Fibroblast of villous mesenchyme (primary cell): ENCODE results near the gene CRACDL. TPM values are rescaled to one million over a fixed set of nuclear protein-coding genes. Genes with fewer than 3 reads are reported as not detected.

Experiments used
- DNase-seq: peaks from one replicate; pipeline ENCODE4 v3.0.0-alpha.2; 2010; ENCODE audit warnings: low read depth
- H3K4me3 ChIP-seq: 2 replicates; pipeline ENCODE4 v1.5.1; 2011; ENCODE audit warnings: low read depth, mild to moderate bottlenecking, low read length
- total RNA-seq: library from RNA; depleted of rRNA; stranded (reverse); fragments of >200 nt; gene quantifications from 2 replicates; pipeline ENCODE4 v1.2.3, GENCODE V29; 2012
- TF ChIP-seq, protein P1 (sequence below): IDR thresholded peaks from 2 replicates; pipeline ENCODE4 v1.5.1; 2012; ENCODE audit warnings: low read depth, mild to moderate bottlenecking, low read length; ENCODE audit not compliant: insufficient read depth

CRACDL gene
- total RNA-seq, 1 donor = not detected

DNA sequence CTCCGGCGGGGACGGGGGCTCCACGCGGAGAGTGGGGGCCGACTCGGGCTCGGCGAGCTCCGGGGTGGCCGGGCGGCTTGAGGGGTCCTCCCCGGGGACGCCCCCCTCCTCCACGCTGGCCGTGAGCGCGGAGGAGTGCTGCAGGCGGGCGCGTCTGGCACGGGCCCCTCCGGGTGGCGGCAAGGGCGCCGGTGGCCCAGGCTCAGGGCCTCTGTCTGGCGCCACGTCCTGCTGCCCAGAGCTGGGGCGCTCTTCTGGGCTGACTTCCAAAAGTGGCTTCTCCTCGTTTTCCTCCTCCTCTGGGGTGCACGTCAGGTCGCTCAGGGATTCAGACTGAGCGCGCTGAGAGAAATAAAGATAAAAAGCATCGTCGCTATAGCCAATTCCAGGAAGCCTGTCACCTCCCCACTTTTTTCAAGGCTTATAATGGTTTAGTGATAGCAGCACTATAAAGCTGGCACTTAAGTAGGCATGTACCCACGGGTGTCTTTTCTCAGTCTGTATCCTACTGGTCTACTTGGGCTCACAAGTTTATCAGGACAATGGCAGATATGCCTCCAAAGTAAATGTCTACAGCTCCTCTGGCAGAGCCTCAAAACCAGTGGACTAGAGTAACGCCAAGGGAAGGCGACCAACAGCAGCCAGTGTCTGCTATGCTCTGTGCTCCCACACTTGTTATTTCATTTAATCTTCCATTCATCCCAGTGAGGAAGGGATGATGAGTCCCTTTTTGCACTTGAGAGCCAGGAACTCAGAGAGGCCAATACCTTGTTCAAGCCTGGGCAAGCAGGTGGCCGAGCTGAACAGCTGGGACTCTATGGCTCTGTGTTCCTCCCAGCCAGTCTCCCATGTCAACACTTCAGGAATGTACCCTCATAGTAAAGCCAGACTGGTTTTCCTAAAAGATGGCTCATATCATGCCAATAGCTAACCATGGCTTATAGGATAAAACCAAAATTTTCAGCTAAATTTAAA lies 112.5 kb downstream of the CRACDL start:
- H3K4me3 ChIP-seq = no peak overlapping the region
- TF ChIP-seq, protein P1, sequence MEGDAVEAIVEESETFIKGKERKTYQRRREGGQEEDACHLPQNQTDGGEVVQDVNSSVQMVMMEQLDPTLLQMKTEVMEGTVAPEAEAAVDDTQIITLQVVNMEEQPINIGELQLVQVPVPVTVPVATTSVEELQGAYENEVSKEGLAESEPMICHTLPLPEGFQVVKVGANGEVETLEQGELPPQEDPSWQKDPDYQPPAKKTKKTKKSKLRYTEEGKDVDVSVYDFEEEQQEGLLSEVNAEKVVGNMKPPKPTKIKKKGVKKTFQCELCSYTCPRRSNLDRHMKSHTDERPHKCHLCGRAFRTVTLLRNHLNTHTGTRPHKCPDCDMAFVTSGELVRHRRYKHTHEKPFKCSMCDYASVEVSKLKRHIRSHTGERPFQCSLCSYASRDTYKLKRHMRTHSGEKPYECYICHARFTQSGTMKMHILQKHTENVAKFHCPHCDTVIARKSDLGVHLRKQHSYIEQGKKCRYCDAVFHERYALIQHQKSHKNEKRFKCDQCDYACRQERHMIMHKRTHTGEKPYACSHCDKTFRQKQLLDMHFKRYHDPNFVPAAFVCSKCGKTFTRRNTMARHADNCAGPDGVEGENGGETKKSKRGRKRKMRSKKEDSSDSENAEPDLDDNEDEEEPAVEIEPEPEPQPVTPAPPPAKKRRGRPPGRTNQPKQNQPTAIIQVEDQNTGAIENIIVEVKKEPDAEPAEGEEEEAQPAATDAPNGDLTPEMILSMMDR = no peak
- DNase-seq = no peak

DNA sequence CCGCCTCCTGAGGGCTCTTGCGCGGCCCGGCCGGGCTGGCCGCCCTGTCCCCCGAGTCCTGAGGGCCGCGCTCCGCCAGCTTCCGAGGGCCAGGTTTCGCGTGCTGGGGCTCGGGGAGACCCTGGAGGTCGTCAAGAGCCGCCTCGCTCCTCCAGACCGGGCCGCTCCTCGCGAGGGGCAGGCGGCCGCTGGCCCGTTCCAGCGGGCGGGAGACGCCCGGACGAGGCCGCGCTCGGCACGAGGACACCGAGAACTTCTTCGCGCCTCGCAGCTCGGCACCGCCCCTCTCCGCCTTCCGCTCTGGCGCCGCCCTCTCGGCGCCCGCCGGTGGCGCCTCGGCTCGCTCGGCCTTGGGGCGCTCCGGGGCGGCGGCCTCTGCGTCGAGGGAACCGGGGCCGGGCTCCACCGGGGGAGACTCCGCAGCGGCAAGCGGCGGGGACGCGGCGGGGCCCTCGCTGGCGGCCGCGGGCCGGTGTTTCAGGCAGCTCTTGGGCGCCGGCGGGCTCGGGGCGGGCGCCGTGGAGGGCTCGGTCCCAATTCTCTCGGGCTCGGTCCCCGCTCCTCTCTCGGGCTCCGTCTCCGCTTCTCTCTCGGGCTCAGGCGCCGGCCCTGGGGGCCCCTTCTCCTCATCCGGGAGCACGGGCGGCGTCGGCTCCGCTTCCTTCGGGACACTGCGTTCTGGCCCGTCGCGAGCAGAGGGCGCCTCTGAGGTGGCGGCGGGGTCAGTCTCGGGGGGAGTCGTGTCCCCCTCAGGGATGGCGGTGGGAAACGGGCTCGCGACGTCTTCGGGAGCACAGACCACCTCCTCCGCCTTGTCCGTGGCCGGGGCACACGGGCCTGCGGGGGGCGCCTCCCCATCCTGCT lies 113.5 kb downstream of the CRACDL start:
- no peak for DNase-seq
- TF ChIP-seq, protein P1 = no peak
- no peak overlapping the region for H3K4me3 ChIP-seq

GRCh38 chr2:98821629-98822135 lies 114.3 kb downstream of the CRACDL start:
- TF ChIP-seq, protein P1 = no peak
- no peak overlapping the region for H3K4me3 ChIP-seq
- no peak for DNase-seq

- TF ChIP-seq, protein P1 = no peak
These were observed 116.7 kb downstream of the CRACDL start for GRCh38 chr2:98819231-98819766.

GRCh38 chr2:98818164-98818563 lies 117.9 kb downstream of the CRACDL start:
- DNase-seq = no peak
- H3K4me3 ChIP-seq = no peak overlapping the region
- TF ChIP-seq, protein P1 = no peak

More at GRCh38 chr2:98819231-98819766, 116.7 kb downstream of the CRACDL start:
- no peak overlapping the region for H3K4me3 ChIP-seq
- DNase-seq = no peak

GRCh38 chr2:98816281-98816680 lies 119.7 kb downstream of the CRACDL start:
- no peak for DNase-seq
- TF ChIP-seq, protein P1 = no peak
- no peak overlapping the region for H3K4me3 ChIP-seq
